K562 (cell line): ENCODE measurements around the gene DLG4.

Experiments
- CBX2 ChIP-seq: fragments of 200-600 bp; sonication (generic); IDR thresholded peaks from one replicate; pipeline ENCODE4 v1.6.1; 2012; ENCODE audit warnings: mild to moderate bottlenecking, low read length, inconsistent platforms; ENCODE audit not compliant: insufficient read depth, poor library complexity, severe bottlenecking
- CBX8 ChIP-seq: fragments of 200-600 bp; sonication (generic); IDR thresholded peaks from 2 replicates; pipeline ENCODE4 v1.6.1; 2012; ENCODE audit warnings: borderline replicate concordance, mixed run types, low read depth, mild to moderate bottlenecking, moderate library complexity, mixed read lengths, low read length, control low read depth, inconsistent platforms; ENCODE audit not compliant: poor library complexity, severe bottlenecking; ENCODE audit errors: extremely low read depth
- COPS2 ChIP-seq: fragments of 450-650 bp; conservative IDR thresholded peaks from 2 replicates; pipeline ENCODE4 v1.6.1; 2016; ENCODE audit warnings: mild to moderate bottlenecking, moderate library complexity
- CTCF ChIP-seq, 3 experiments: IDR thresholded peaks in 2 of 3; conservative IDR thresholded peaks in 1 of 3; 2 replicates each; pipeline ENCODE4 v1.5.1; 2011 to 2012; ENCODE audit warnings: low read length in 3 of 3, mild to moderate bottlenecking in 3 of 3, control low read depth in 2 of 3, improper control_type of control experiment in 1 of 3, inconsistent platforms in 1 of 3, low read depth in 1 of 3, mixed read lengths in 1 of 3, moderate library complexity in 1 of 3; ENCODE audit not compliant: insufficient read depth in 2 of 3
- KDM1A ChIP-seq, 2 experiments: fragments of 450-650 bp; IDR thresholded peaks; 2 replicates each; pipeline ENCODE4 v1.6.1; 2016; ENCODE audit warnings: mild to moderate bottlenecking in 2 of 2
- MAFK ChIP-seq: IDR thresholded peaks from 2 replicates; pipeline ENCODE4 v1.6.1; 2011; ENCODE audit warnings: low read length, improper control_type of control experiment
- MAX ChIP-seq: sonication (generic); formaldehyde crosslinking; IDR thresholded peaks from 2 replicates; pipeline ENCODE4 v1.9.0; 2022; ENCODE audit warnings: mild to moderate bottlenecking, missing genetic modification reagents
- MYC ChIP-seq, 2 experiments: fragments of 250-450 bp in 1 of 2; sonication (Bioruptor Pico) in 1 of 2; IDR thresholded peaks; 2 replicates each; pipeline versions ENCODE4 v1.5.1 to v1.6.1; 2012 to 2021; ENCODE audit warnings: low read depth in 2 of 2, borderline replicate concordance in 1 of 2, improper control_type of control experiment in 1 of 2, low read length in 1 of 2, mild to moderate bottlenecking in 1 of 2, moderate library complexity in 1 of 2
- REST ChIP-seq, 2 experiments: fragments of 450-650 bp; formaldehyde crosslinking in 1 of 2; IDR thresholded peaks; 2 replicates each; pipeline versions ENCODE4 v1.4.0 to v1.6.1; 2014 to 2020; ENCODE audit warnings: mild to moderate bottlenecking in 2 of 2, borderline replicate concordance in 1 of 2, low read depth in 1 of 2
- RFX5 ChIP-seq: IDR thresholded peaks from 2 replicates; pipeline ENCODE4 v1.6.1; 2011; ENCODE audit warnings: low read depth, mild to moderate bottlenecking, improper control_type of control experiment, low read length
- SMC3 ChIP-seq: conservative IDR thresholded peaks from 2 replicates; pipeline ENCODE4 v1.6.1; 2011; ENCODE audit warnings: low read depth, low read length, improper control_type of control experiment; ENCODE audit not compliant: insufficient read depth
- TBP ChIP-seq: optimal IDR thresholded peaks from 2 replicates; pipeline ENCODE3; 2011; ENCODE audit warnings: low read depth, low read length, improper control_type of control experiment
- ZFX ChIP-seq: sonication (generic); formaldehyde crosslinking; IDR thresholded peaks from 2 replicates; pipeline ENCODE4 v1.8.0; 2022; ENCODE audit warnings: mild to moderate bottlenecking, missing genetic modification reagents, moderate library complexity
- ZNF785 ChIP-seq: fragments of 250-450 bp; sonication (Bioruptor Pico); IDR thresholded peaks from 2 replicates; pipeline ENCODE4 v1.4.0; 2020; ENCODE audit warnings: mild to moderate bottlenecking

GRCh38 chr17:7224661-7225111 lies 5.0 kb upstream of the DLG4 start:
- TF ChIP-seq REST (IDR thresholded peaks at IDR 0.05; ENCODE audit: borderline replicate concordance) (no peak), REST (CRISPR knock-in tag; IDR thresholded peaks at IDR 0.05; ENCODE audit: low read depth) (no peak), CTCF (IDR thresholded peaks at IDR 0.05 in 2 of 3, conservative IDR thresholded peaks at IDR 0.05 in 1 of 3; ENCODE audit: insufficient read depth in 2 of 3, low read depth in 1 of 3, low read length in 3 of 3) (no peak), MYC (IDR thresholded peaks at IDR 0.05; ENCODE audit: low read depth, low read length) (no peak), MYC (CRISPR knock-in tag; IDR thresholded peaks at IDR 0.05; ENCODE audit: borderline replicate concordance, low read depth) (no peak), ZNF785 (no peak), RFX5 (no peak), KDM1A (IDR thresholded peaks at IDR 0.05) (no peak), ZFX (no peak), COPS2 (no peak), SMC3 (no peak), CBX8 (no peak), CBX2 (no peak), TBP (no peak), MAX (CRISPR knock-in tag) (no peak), MAFK (no peak)
